ENCODE results near the gene MGAT1. TPM values are rescaled to one million over a fixed set of nuclear protein-coding genes. Genes with fewer than 3 reads are reported as not detected.

The MGAT1 gene
- total RNA-seq, 4 donors from 2014 or later: 121 to 154 (median 138) TPM

DNA sequence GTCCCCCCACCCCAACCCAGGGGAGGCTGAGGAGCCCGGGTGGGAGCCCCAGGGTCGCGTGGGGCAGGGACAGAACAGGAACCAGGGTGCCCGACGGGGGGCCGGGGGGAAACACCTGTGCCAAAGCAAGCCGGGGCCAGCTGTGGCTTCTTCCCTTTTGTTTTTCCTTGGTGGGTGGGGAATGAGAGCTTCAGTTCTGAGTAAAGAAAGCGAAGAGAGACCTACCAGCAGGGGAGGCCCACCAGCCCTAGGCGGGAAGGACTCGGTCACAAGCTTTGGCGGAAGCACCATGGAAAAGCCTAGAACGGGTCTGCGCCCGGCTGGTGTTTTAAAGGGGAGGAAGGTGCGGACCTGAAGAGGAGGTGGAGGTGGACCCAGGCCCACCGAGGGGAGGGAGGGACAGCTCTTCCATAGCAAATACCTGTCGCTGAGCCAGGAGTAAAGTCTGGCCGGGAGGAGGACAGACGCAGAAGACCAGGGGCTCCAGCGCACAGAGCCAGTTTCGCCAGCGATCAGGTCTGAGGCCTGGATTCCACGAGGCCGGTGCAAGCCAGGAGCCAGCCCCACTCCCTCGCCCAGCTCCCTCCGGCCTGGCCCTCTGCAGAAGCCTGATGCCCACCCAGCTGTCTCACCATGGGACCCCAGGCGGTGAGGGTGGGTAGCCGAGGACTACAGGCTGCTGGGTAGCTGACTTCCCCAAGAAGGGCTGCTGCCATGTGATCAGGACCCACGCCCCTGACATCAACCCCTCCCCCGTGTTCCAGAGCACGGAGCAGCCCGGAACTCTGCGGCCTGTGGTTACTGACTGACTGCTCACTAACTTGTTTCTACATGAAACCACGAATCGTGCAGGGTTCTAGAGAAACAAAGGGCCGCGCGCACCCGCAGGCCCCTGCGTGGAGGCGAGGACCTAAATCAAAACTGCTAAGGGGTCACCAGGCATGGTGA lies 849 bp upstream of the MGAT1 start:
- intact Hi-C loops (cut with DNase I; ENCODE audit: low total_unique reads): no loop called here
- 11 to 13% methylated on average over 30 to 34 of the region's 41 CpGs for WGBS, 2 donors
- TF ChIP-seq, protein P1, sequence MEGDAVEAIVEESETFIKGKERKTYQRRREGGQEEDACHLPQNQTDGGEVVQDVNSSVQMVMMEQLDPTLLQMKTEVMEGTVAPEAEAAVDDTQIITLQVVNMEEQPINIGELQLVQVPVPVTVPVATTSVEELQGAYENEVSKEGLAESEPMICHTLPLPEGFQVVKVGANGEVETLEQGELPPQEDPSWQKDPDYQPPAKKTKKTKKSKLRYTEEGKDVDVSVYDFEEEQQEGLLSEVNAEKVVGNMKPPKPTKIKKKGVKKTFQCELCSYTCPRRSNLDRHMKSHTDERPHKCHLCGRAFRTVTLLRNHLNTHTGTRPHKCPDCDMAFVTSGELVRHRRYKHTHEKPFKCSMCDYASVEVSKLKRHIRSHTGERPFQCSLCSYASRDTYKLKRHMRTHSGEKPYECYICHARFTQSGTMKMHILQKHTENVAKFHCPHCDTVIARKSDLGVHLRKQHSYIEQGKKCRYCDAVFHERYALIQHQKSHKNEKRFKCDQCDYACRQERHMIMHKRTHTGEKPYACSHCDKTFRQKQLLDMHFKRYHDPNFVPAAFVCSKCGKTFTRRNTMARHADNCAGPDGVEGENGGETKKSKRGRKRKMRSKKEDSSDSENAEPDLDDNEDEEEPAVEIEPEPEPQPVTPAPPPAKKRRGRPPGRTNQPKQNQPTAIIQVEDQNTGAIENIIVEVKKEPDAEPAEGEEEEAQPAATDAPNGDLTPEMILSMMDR (IDR thresholded peaks at IDR 0.05): no peak
- TF ChIP-seq POLR2A (IDR thresholded peaks at IDR 0.05): peak in 1 of 2 donors; percentile 59
- peak overlapping the region; percentile 54 for H3K4me3 ChIP-seq (ENCODE audit: low read depth, poor library complexity, severe bottlenecking)
- peak; percentile 85 to 96 for DNase-seq (ENCODE audit: low spot score in 2 of 2)

DNA sequence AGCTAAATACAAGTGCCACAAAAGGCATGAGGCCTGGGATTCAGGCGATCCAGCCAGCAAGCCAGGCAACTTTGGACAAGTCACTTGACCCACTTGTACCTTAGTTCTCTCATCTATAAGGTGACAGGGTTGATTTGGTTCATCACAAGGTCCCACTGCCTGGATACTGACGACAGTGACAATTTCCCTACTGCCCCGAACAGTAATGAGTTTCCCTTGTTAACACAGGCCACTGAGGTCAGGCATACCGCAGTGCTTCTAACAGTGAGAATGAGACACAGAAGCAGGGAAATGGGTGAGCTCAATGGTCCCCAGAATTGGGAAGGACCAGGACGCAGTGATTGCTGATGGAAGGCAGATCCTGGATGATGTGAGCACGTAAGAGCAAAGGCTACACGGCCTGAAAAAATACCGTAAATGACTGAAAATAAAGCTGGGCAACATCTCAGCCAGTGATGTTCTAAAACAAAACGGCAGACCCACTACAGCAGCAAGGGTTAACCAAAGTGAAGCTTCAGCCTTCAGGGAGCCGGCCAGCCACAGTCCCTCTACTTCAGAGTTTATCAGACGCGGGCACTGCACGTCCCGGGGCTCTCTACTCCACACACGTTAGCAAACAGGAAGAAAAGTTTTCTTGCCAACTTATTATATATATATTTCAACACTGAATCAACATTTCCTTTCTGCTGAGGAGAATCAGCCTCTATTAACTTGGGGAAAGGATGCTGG lies 846 bp downstream of the MGAT1 start:
- TF ChIP-seq POLR2A (IDR thresholded peaks at IDR 0.05): no peak
- TF ChIP-seq, protein P1 (IDR thresholded peaks at IDR 0.05): no peak
- intact Hi-C loops (cut with DNase I; ENCODE audit: low total_unique reads): no loop called here
- peak in 1 of 2 donors; percentile 80 for DNase-seq (ENCODE audit: low spot score in 2 of 2)
- 14 to 15% methylated on average over 15 of the region's 15 CpGs for WGBS, 2 donors
- peak overlapping the region; percentile 76 for H3K4me3 ChIP-seq (ENCODE audit: low read depth, poor library complexity, severe bottlenecking)

DNA sequence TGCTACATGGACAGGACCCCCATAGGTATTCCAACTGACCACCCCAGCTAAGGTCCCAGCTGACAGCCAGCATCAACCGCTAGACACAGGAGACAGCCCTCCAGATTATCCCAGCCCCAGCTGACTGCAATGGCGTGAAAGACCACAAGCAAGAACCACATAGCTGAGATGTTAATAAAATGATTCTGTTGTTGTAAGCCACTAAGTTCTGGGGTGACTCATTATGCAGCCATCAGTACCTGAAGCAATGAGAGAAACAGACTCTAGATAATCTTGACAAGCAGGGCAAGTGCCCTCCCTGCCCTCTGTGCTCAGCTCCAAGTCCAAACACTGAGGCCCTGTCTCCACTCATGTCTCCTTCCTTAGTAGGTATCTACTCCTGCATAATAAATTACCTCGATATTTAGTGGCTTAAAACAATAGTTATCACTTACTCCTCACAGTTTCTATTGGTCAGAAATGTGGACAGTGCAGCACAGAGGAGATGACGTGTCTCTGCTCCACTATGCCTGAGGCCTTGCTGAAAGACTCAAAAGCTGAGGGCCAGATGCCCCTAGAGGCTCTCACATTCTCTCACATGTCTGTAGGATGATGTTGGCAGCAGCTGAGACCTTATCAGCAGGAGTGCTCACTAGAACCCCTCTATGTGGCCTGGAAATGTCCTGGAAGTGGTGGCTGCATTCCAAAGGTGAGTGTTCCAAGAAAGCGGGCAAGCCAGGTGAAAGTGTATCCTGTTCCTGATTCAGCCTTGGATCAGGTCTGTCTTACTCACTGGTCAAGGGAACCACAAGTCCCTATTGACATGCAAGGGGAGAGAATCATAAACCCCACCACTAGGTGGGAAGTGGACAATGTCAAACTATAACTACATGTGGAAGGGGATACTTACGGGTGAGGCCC lies 2.5 kb downstream of the MGAT1 start:
- no peak overlapping the region for H3K4me3 ChIP-seq (ENCODE audit: low read depth, poor library complexity, severe bottlenecking)
- intact Hi-C loops (cut with DNase I; ENCODE audit: low total_unique reads): no loop called here
- TF ChIP-seq POLR2A (IDR thresholded peaks at IDR 0.05): no peak
- TF ChIP-seq, protein P1 (IDR thresholded peaks at IDR 0.05): no peak
- 65 to 72% methylated on average over 6 of the region's 6 CpGs for WGBS, 2 donors
- peak in 1 of 2 donors; percentile 13 for DNase-seq (ENCODE audit: low spot score in 2 of 2)

DNA sequence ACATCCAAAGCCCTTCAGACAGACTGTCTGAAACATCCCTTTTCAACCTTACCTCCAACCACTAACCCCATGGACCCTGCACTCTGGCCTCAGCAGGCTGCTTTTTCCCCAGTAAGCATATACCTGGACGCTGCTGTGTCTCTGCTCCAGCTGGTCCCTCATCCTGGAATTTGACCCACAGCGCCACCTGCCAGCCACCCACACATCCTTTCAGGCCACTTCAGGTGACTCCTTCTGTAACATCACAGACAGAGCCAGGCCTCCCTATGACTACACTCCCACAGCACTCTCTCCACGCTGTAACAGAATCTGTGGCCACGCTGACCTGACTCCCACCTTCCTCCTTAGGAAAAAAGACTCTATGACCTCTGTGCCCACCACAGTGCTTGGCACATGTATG lies 3.4 kb downstream of the MGAT1 start:
- no peak overlapping the region for H3K4me3 ChIP-seq (ENCODE audit: low read depth, poor library complexity, severe bottlenecking)
- intact Hi-C loops (cut with DNase I; ENCODE audit: low total_unique reads): no loop called here
- TF ChIP-seq POLR2A (IDR thresholded peaks at IDR 0.05): no peak
- TF ChIP-seq, protein P1 (IDR thresholded peaks at IDR 0.05): no peak
- WGBS, 2 donors: 81% methylated on average over 4 of the region's 4 CpGs
- peak; percentile 14 to 80 for DNase-seq (ENCODE audit: low spot score in 2 of 2)

DNA sequence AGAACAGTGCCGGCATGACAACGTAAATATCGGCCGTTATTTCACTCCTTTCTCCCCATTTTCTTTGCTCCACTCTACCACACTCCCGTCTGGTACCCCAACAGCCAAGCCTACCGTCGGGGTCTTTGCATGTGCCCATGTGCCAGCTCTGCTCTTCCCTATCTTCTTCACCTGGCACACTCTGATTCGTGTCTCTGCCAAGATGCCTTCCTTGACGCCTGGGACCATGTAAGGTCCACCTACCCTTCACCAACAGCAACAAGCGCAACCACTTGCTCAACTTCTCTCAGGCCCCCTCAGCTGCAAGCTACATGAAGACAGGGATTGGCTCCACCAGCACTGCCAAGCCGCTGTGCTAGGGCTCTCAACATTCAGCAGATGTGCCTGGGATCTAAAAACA lies 4.4 kb downstream of the MGAT1 start:
- H3K4me3 ChIP-seq (ENCODE audit: low read depth, poor library complexity, severe bottlenecking): no peak overlapping the region
- intact Hi-C loops (cut with DNase I; ENCODE audit: low total_unique reads): no loop called here
- DNase-seq (ENCODE audit: low spot score in 2 of 2): no peak
- 79 to 83% methylated on average over 11 of the region's 11 CpGs for WGBS, 2 donors
- no peak for TF ChIP-seq POLR2A (IDR thresholded peaks at IDR 0.05)
- TF ChIP-seq, protein P1 (IDR thresholded peaks at IDR 0.05): no peak

Data from lower leg skin (tissue), 4 donors.